ENCODE results near the gene IQSEC1.
A peak's percentile ranks its signal among the peaks of the same experiment; 100 is the strongest.

The IQSEC1 gene

DNA sequence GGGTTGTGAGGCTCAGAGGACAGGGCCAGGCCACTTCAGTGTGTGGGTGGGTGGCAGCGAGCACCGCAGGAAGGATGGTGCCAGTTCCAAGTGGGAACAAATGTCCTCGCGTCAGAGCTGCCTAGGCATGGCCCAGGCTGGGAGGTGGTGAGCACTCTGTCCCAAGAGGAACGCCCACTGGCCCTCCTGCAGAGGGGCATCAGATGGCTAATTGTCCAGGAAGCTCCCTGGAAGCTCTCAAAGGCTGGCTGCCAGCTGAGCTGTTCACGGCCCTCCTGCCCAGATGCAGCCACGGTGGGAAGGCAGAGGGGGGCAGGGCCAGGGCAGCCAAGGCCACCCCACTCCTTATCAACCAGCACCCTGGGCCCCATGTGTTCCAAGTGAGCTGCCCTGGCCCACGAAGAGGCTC lies 55.2 kb downstream of the IQSEC1 start:
- H3K4me3 ChIP-seq (ENCODE audit: control insufficient read depth, low read depth, low read length) = no peak overlapping the region
- TF ChIP-seq, protein P1, sequence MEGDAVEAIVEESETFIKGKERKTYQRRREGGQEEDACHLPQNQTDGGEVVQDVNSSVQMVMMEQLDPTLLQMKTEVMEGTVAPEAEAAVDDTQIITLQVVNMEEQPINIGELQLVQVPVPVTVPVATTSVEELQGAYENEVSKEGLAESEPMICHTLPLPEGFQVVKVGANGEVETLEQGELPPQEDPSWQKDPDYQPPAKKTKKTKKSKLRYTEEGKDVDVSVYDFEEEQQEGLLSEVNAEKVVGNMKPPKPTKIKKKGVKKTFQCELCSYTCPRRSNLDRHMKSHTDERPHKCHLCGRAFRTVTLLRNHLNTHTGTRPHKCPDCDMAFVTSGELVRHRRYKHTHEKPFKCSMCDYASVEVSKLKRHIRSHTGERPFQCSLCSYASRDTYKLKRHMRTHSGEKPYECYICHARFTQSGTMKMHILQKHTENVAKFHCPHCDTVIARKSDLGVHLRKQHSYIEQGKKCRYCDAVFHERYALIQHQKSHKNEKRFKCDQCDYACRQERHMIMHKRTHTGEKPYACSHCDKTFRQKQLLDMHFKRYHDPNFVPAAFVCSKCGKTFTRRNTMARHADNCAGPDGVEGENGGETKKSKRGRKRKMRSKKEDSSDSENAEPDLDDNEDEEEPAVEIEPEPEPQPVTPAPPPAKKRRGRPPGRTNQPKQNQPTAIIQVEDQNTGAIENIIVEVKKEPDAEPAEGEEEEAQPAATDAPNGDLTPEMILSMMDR (conservative IDR thresholded peaks at IDR 0.05; ENCODE audit: control insufficient read depth, insufficient read depth, low read depth, low read length) = no peak

DNA sequence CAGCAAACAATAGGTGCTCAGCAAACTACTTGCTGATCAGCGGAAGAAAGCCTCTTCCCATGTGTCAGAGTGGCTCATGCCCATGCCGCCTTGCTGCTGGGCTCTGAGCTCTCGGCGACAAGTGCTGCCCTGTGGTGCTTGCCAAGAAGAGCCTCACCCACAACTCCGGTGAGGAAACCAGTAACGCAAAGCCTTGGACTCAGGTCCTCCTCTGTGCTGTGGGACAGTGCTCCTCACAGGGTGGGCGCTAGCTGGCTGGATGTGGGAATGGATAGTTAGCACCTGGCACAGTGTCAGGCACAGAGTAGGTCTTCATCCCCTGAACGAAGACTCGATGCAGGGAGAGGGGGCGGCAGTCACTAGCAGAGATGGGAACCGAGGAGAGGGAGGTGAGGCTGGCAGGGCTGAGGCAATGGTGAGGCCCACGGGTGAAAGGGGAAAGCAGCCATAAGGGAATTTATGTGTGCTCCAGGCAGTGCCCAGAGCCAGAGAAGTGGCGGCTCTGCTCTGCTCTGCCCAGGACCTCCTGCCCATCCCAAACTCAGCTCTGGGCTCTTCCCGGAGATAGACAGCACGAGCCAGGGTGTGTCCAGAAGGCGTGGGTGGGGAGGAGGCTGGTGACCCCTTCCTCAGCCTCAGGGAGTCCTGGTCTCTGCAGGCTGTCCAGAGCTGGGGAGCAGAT lies 55.7 kb downstream of the IQSEC1 start:
- no peak overlapping the region for H3K4me3 ChIP-seq (ENCODE audit: control insufficient read depth, low read depth, low read length)
- DNase-seq (ENCODE audit: low read depth) = no peak
- TF ChIP-seq, protein P1 (conservative IDR thresholded peaks at IDR 0.05; ENCODE audit: control insufficient read depth, insufficient read depth, low read depth, low read length) = no peak

More for the DNA sequence above, 55.2 kb downstream of the IQSEC1 start:
- DNase-seq (ENCODE audit: low read depth) = peak; percentile 41

DNA sequence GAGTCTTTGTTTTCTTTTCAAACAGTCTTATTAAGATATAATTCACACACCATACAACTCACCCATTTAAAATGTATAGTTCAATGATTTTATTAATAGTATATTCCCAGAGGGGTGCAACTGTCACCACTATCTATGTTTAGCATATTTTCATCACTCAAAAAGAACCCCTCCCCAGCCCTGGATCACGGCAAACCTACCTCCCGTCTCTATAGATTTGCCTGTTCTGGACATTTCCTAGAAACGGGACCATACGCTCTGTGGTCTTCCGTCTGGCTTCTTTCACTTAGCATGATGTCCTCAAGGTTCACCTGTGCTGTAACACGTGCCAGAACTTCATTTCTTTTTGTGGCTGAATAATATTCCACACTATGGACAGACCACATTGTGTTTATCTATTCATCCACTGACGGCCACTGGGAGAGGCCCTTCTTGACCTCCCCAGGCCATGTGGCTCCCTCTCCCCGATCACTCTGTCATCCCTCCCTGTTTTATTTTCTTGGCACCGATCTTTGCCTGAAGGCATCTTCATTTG lies 56.4 kb downstream of the IQSEC1 start:
- DNase-seq (ENCODE audit: low read depth) = no peak
- H3K4me3 ChIP-seq (ENCODE audit: control insufficient read depth, low read depth, low read length) = no peak overlapping the region
- TF ChIP-seq, protein P1 (conservative IDR thresholded peaks at IDR 0.05; ENCODE audit: control insufficient read depth, insufficient read depth, low read depth, low read length) = no peak

DNA sequence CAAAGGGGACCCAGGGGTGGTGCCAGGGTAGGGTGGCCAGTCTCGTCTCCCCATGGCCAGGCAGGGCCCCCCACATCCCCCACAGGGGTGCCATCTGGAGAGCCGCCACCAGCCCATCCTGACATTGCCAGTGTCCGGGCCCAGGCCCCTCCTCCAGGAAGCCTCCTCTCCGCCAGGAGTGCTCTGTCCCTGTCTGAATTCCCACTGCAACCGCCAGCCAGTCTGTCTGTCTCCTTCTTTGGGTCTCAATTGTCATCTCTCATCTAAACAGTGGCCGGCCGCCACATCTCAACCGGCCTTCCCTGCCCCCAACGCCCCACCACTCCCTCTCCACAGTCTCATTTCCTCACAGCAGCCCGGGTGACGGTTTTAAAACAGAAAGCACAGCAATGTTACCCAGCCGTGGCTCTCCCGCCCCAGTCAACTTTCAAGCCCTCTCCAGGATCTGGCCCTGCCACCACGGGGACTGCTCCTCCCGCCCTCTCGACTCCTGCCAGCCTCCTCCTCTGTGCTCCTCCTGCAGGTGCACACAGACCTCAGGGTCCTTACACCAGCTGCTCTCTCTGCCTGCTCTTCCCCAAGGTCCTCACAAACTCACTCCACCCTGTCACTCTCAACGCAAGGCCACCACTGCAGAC lies 57.0 kb downstream of the IQSEC1 start:
- TF ChIP-seq, protein P1 (conservative IDR thresholded peaks at IDR 0.05; ENCODE audit: control insufficient read depth, insufficient read depth, low read depth, low read length) = no peak
- no peak overlapping the region for H3K4me3 ChIP-seq (ENCODE audit: control insufficient read depth, low read depth, low read length)
- DNase-seq (ENCODE audit: low read depth) = no peak

DNA sequence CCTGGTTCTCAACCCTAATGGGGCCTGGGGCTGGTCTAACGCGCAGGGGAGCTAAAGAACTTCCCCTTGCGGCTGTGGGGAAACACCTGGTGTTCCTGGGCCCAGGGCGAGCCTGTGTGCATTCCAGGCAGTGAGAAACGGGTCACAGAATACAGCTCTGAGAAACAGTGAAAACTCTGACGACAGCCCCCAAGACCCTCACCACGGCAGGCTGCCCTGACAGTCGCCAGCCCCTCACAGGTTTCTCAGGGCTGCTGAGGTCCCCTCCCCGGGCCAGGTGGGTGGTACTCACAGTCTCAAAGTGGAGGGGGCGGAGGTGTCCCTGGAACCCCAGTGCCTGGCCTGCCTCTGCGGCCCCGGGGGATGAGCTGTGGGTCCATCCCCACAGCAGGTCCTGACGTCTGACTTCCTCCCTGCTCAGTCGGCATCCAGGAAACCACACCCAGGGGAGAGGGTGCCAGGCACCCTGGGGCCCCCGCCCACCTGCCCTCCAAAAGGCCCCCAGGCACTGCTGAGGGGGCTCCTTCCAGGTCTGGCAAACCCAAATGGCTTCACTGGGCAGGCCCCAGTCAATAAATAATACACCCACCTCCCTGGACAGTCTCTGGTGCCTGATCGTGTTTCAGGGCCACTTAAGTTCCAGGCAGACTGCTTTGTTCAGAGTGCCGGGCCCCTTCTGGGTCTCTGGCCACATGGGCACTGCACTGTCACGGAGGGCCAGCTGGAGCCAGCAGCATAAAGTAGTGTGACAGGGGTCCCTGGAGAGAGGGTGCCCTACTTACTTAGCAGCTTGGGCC lies 57.7 kb downstream of the IQSEC1 start:
- DNase-seq (ENCODE audit: low read depth) = no peak
- no peak overlapping the region for H3K4me3 ChIP-seq (ENCODE audit: control insufficient read depth, low read depth, low read length)
- TF ChIP-seq, protein P1 (conservative IDR thresholded peaks at IDR 0.05; ENCODE audit: control insufficient read depth, insufficient read depth, low read depth, low read length) = no peak

DNA sequence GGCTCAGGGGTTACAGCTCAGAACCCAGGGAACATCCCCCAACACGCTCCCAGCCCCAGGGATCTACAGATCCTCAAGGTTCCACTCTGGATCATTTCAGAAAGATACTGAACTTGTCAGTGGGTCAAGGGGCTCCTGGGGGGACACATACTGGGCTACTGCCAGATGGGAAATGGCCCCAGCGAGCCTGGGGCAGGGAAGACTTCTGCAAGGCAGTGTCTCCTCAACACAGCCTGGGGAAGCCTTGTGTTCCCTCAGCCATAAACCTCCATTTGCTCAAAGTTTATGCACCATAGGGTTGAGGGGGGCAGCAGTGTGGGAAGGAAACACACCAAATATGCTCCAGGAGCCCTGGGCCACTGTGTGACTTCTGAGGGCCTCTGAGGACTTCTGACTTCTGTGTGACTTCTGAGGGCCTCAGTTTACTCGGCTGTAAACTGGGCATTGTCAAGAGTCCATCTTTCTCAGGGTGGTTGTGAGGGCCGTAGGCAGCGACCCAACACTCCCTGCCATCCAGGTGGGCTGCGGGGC lies 58.4 kb downstream of the IQSEC1 start:
- DNase-seq (ENCODE audit: low read depth) = no peak
- no peak overlapping the region for H3K4me3 ChIP-seq (ENCODE audit: control insufficient read depth, low read depth, low read length)
- TF ChIP-seq, protein P1 (conservative IDR thresholded peaks at IDR 0.05; ENCODE audit: control insufficient read depth, insufficient read depth, low read depth, low read length) = no peak

Measured in fibroblast of mammary gland (primary cell).